GM18517 (cell line): ENCODE measurements around the gene NACC2.

Experiments used
- ATAC-seq: cut with Tn5 transposase; IDR thresholded peaks from one replicate; pipeline ENCODE4 v1.9.1; 2021; ENCODE audit warnings: mild to moderate bottlenecking, moderate library complexity; ENCODE audit not compliant: unreplicated experiment

NACC2 gene

DNA sequence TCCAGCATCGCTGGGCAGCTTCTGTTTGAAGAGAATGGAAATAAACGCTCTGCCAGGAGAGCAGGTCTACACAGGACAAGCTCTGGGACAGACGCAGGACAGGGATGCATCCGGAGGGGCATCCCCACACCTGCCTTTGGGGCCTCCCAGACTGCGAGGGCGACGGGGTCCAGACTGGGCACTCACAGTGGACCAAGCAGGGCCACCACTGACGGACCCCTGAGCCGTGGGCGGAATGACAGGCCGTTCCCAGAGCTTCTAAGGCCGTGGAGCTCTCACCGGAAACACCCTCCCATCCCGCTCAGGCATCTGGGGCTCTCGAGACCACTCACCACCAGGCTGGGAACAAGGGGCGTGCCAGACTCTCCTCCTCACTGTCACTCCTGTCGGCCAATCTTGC, 34.1 kb upstream of the NACC2 start:
- ATAC-seq: no peak

GRCh38 chr9:136128436-136128835, 33.3 kb upstream of the NACC2 start:
- no peak for ATAC-seq

DNA sequence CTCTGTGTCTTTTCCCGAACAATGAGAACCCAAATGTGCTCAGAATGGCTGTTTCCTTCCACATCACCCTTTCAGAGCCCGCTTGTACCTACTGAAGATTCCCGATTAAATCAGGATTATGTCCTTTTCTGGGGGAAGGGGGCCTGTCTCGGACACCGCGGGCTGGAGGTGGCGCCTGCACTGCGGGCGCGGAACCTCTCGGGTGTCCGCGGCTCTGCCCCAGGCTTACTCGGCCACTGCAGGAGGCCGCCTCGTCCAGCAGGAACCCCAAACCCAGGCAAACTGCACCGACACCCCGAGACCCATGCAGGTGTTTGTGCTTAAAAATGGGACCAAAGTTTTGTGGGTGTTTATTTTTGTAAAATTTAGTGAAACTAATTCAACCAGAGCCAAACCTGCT, 32.2 kb upstream of the NACC2 start:
- ATAC-seq: no peak

GRCh38 chr9:136124976-136125692, 30.0 kb upstream of the NACC2 start:
- no peak for ATAC-seq

DNA sequence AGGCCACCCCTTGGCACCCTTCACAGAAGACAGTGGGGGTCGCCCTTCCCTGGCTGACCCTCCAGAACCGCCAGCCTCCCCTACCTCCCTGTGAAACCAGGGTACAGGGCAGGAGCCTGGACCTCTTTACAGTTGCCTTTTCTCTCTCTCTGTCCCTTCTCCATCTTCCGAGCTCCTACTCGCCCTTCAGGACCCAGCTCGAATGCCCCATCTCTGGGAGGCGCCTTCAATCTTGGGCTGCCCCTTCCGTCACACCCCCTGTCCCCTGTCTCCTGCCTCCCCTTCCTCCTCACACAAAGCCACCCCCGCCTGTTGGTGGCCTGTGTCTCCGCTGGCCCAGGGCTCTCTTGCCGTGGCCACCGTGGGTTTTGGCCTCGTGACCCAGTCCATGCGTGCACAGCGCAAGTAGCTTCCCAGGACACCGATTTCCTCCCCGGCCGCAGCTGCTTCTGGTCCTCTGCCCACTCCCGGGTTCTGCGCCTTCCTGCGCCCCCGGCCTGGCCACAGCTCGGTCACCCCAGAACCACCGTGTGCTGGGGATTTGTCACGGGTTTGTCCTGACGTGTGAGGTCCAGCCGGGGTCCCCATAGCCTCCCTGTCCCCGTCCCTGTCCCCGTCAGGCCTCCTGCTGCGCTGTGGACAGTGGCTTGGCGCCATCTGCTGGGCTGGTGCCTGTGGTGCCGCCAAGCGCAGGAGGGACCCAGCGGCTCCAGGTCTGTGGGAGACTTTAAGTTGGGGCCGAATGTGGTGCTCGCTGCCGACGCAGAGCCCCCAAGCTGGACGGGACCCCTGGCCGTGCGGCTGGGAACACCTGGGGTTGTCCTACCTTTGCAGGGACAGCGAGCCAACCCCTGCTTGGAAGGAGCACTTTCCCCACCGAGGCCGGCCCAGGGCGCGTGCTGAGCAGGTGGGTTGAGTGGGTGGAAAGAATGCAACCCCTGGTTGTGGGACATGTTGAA, 27.6 kb upstream of the NACC2 start:
- ATAC-seq: no peak

DNA sequence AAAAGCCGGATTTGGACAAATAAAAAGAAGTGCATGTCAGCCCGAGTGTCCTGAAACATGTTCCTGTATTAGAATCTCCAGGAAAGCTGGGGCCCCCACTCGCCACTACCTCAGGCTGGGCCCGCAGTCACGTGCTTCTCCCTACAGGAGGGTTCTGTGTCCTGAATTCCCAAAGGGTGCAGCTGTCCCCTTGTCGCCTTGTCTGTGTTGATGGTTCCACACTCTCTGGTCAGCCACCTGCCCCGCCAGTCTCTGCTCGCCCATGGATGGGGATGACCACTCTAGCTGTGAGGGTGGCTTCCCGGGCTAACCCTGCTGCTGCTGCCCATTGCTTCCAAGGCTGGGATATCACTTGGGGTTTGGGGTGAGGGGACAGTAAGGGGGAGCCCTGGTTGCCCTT, 26.7 kb upstream of the NACC2 start:
- ATAC-seq: no peak

GRCh38 chr9:136120438-136120844, 25.4 kb upstream of the NACC2 start:
- no peak for ATAC-seq

- no peak for ATAC-seq
These were observed 24.8 kb upstream of the NACC2 start for GRCh38 chr9:136119883-136120393.

GRCh38 chr9:136119061-136119882, 24.2 kb upstream of the NACC2 start:
- no peak for ATAC-seq

GRCh38 chr9:136118320-136119060, 23.4 kb upstream of the NACC2 start, which contains the start of gene TMEM250:
TMEM250 (minus strand) TSS chr9:136118875; CDS start chr9:136116900, 1,975 bp downstream.
- ATAC-seq: peak; percentile 68

DNA sequence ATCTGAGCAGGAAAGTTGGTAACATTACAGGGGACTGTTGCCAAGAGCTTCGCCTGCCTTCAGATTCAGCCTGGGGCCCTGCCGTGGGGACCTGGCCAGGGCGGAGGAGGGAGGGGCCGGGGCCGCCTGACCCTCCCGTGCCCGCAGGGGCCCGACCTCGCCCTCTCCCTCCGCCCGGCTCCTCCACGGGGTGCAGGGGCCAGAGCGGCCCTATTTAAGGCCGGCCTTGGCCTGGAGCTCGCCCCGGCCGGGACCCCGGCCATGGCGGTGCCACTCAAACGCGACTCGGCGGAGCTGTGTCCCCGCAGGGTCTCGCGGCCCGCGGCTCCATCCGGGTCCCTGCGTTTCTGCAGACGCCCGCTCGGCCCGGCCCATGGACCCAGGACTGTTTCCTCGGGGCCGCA, 22.8 kb upstream of the NACC2 start:
- ATAC-seq: peak; percentile 15

DNA sequence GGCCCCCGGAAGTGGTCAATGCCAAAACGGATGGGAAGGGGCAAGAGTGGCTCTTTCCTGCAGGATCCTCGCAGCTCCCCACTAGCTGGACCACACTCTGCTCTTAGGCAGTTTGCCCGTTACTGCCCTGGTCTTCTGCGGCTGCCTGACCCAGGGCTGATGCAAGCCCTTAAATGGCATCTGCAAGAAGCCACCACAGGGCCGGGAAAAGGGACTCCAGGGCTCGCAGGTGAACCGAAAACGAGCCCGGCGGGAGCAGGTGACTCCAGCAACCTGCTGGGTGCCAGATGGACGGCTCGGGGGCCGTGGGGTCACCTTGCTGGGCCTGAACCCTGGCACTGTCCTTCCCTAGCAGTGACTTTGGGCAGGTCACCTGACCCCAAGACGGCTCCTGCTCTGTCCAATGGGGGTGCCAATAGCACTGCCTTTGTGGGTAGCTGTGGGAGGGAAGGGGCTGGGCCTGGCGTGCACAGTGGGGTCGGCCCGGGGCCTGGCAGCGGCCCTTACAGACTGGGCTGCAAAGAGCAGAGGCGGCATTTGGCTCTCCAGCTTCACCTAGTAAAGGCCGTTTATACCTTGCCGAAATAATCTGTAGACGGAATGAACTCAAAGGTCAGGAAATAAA, 22.3 kb upstream of the NACC2 start:
- no peak for ATAC-seq

DNA sequence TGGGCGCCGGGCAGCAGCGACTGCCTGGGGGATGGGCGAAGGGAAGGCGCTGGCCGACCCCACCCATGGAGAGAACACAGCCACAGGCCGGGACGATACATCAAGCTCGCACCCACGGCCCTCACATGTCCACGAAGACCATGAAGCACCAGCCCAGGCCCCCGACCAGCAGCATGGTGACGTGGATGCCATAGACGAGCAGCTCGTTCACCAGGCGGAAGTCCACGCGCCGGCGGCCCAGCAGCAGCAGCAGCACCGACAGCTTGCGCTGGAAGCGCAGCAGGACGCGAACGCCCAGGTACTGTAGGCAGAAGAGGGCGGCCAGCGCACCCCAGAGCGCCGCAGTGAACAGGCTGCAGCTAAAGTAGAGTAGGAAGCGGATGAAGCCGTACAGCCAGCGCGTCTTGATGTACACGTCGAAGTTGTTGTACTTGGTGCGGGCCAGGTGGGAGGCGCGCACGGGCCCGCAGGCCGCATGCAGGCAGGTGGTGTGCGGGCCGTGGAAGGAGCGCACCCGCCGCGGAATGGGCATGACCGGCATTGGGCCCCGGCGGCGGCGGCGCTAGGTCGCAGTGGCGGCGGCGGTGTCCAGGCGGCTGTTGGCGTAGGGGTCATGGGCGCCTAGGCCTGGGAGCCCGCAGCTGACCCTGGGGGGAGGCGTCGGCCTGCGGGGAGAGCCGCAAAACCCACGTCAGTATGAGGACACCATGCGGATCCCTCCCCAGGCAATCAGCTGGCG, 21.4 kb upstream of the NACC2 start:
- no peak for ATAC-seq

GRCh38 chr9:136115641-136116359, 20.7 kb upstream of the NACC2 start:
- ATAC-seq: no peak

GRCh38 chr9:136115206-136115605, 20.1 kb upstream of the NACC2 start:
- ATAC-seq: no peak

DNA sequence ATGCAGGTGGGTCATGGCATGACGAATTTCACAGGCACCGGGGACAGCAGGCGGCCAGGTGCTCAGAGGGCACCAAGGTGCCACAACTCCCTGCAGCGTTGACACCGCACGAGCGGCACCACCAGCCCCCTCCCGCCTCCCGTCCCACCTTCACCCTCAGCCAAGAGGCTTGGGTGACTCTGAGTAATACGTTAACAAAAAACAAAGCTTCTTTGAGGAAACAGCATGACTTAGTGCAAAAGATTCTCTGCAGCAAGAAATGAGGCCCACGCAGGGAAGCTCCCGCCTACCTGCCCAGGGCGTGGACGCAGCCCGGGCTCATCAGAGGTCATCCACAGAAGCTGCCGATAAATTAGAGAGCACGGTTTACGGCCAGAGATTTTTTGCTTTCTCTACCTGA, 19.5 kb upstream of the NACC2 start:
- ATAC-seq: no peak

DNA sequence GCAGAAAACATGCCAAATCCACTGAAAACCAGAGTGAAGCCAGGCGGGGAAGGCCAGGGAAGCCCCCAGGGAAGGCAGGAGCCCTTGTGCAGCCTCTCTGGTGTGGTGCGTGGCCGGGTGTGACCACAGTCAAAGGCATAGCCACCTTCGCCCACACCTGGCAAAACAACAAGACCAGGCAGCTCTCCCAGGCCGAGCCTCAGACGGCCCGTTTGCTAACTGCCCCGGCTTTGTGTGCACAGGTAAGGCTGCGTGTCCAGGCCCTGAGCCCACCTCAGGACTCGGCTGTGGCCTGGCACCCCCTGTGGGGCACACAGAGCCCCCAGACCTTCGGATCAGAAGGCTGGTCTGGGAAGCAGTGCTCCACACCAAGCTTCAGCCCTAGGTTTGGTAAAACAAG, 17.5 kb upstream of the NACC2 start:
- no peak for ATAC-seq

DNA sequence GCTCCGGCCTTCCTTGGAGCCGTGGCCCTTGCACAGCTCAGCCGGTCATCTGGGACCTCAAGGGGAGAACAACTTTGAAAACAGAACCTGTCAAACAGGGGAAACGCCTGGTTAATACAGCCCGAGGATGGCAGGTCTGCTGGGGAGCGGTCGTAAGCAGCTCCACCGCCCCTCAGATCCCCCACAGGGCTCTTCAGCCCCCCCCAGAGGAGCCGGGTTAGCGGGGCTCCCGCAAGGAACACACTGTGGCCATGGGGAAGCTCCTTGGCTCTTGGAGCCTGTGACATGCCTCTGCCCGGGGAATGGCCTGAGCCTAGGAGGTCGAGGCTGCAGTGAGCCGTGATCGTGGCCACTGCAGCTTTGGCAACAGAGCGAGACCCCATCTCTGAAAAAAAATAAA, 16.8 kb upstream of the NACC2 start:
- ATAC-seq: no peak
